Endodermal cell (in vitro differentiated cells): ENCODE data around the gene SRPX2. TPM values are rescaled to one million over a fixed set of nuclear protein-coding genes. Genes with fewer than 3 reads are reported as not detected.

Source experiments
- DNase-seq: peaks from one replicate; pipeline ENCODE4 v3.0.0-alpha.2; 2017
- H3K27ac ChIP-seq: 2 replicates; pipeline ENCODE4 v1.5.1; 2013; ENCODE audit warnings: mild to moderate bottlenecking, low read depth, low read length, moderate library complexity
- H3K27me3 ChIP-seq: 2 replicates; pipeline ENCODE4 v1.6.1; 2013; ENCODE audit warnings: mild to moderate bottlenecking, low read length, moderate library complexity; ENCODE audit not compliant: insufficient read depth, control insufficient read depth, poor library complexity, severe bottlenecking
- H3K36me3 ChIP-seq: 2 replicates; pipeline ENCODE4 v1.7.0; 2013; ENCODE audit warnings: mild to moderate bottlenecking, low read length, moderate library complexity; ENCODE audit not compliant: control insufficient read depth, insufficient read depth
- H3K4me1 ChIP-seq: one replicate; pipeline ENCODE4 v1.7.0; 2013; ENCODE audit warnings: low read length; ENCODE audit not compliant: control insufficient read depth, insufficient read depth
- H3K4me3 ChIP-seq: 2 replicates; pipeline ENCODE4 v1.5.1; 2013; ENCODE audit warnings: mild to moderate bottlenecking, low read length, moderate library complexity
- H3K9ac ChIP-seq: 2 replicates; pipeline ENCODE4 v1.6.1; 2013; ENCODE audit warnings: mild to moderate bottlenecking, low read length, moderate library complexity; ENCODE audit not compliant: poor library complexity, severe bottlenecking; ENCODE audit errors: extremely low read depth
- H3K9me3 ChIP-seq: 2 replicates; pipeline ENCODE4 v1.6.1; 2013; ENCODE audit warnings: mild to moderate bottlenecking, low read length, moderate library complexity; ENCODE audit not compliant: control insufficient read depth
- H3K27ac Mint-ChIP-seq: 2 replicates; pipeline ENCODE4 v1.8.0; 2020; ENCODE audit warnings: mixed read lengths
- H3K27me3 Mint-ChIP-seq: 2 replicates; pipeline ENCODE4 v1.8.0; 2021; ENCODE audit warnings: mild to moderate bottlenecking, mixed read lengths; ENCODE audit not compliant: insufficient read depth
- H3K36me3 Mint-ChIP-seq: 2 replicates; pipeline ENCODE4 v1.8.0; 2020; ENCODE audit warnings: low read depth, mixed read lengths
- H3K4me1 Mint-ChIP-seq: 2 replicates; pipeline ENCODE4 v1.8.0; 2020; ENCODE audit warnings: mixed read lengths
- H3K4me3 Mint-ChIP-seq: 2 replicates; pipeline ENCODE4 v1.8.0; 2020; ENCODE audit warnings: mild to moderate bottlenecking, moderate library complexity, mixed read lengths
- H3K9me3 Mint-ChIP-seq: 2 replicates; pipeline ENCODE4 v1.8.0; 2020; ENCODE audit warnings: mild to moderate bottlenecking, mixed read lengths
- WGBS, 2 experiments: methylation state at CpG; one replicate each; pipeline versions ENCODE4 v1.1.5 to v1.1.7; 2013; ENCODE audit warnings: missing lambda C conversion rate in 2 of 2, mixed read lengths in 1 of 2; ENCODE audit not compliant: insufficient coverage in 1 of 2, insufficient read length in 1 of 2; 5-methylcytosine and 5-hydroxymethylcytosine counted together
- total RNA-seq, 2 donors: library from RNA; stranded (reverse); fragmentation: NEBNext Ultra II Directional in 1 of 2; extraction: Animal tissue kit (Norgen Biotek cat#: 25700) in 1 of 2; gene quantifications; 2 replicates in 1 of 2; 3 replicates in 1 of 2; pipeline ENCODE4 v1.2.1, GENCODE V29; 2021
- TF ChIP-seq, protein P1 (sequence below): fragments of 200-600 bp; sonication (generic); conservative IDR thresholded peaks from 2 replicates; pipeline ENCODE4 v1.5.0; 2021; ENCODE audit warnings: antibody characterized with exemption, mild to moderate bottlenecking

SRPX2 gene
- total RNA-seq, 2 donors from 2014 or later: 0.44 TPM; not detected in 1

DNA sequence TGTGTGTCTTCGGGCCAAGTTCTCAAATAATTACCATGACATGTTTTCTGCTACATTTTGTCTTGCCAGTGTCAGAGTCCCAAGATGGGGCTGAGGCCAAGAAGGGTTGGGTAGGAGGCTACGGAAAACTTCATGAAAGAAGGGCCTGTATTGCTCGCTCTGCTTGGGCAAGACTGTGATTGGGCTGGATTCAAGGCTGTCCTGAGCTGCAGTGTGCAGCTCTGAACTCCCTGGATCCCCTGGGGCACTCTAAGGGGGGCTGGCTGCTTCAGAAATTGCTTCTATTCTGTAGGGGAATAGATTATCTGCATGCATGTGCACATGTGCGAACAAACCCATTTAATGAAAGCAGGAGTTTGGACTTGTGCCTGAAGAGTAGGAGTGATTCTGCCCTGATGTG lies 21.0 kb upstream of the SRPX2 start:
- H3K9ac ChIP-seq: no peak overlapping the region
- peaks cover 23% of the 10 kb centered on the region for H3K9me3 Mint-ChIP-seq
- H3K27ac ChIP-seq: no peak overlapping the region
- no peak overlapping the region for H3K4me3 Mint-ChIP-seq
- 80 to 87% methylated on average over 1 to 3 of the region's 4 CpGs for WGBS, 2 experiments
- H3K27me3 Mint-ChIP-seq: no peaks in the 10 kb centered on the region
- no peak overlapping the region for H3K4me3 ChIP-seq
- no peaks in the 10 kb centered on the region for H3K27me3 ChIP-seq
- H3K36me3 Mint-ChIP-seq: peaks cover 5% of the 10 kb centered on the region
- no peaks in the 10 kb centered on the region for H3K4me1 Mint-ChIP-seq
- H3K36me3 ChIP-seq: no peaks in the 10 kb centered on the region
- H3K4me1 ChIP-seq: no peaks in the 10 kb centered on the region
- TF ChIP-seq, protein P1, sequence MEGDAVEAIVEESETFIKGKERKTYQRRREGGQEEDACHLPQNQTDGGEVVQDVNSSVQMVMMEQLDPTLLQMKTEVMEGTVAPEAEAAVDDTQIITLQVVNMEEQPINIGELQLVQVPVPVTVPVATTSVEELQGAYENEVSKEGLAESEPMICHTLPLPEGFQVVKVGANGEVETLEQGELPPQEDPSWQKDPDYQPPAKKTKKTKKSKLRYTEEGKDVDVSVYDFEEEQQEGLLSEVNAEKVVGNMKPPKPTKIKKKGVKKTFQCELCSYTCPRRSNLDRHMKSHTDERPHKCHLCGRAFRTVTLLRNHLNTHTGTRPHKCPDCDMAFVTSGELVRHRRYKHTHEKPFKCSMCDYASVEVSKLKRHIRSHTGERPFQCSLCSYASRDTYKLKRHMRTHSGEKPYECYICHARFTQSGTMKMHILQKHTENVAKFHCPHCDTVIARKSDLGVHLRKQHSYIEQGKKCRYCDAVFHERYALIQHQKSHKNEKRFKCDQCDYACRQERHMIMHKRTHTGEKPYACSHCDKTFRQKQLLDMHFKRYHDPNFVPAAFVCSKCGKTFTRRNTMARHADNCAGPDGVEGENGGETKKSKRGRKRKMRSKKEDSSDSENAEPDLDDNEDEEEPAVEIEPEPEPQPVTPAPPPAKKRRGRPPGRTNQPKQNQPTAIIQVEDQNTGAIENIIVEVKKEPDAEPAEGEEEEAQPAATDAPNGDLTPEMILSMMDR: no peak
- H3K27ac Mint-ChIP-seq: no peak overlapping the region
- no peak for DNase-seq
- H3K9me3 ChIP-seq: no peaks in the 10 kb centered on the region

GRCh38 chrX:100625985-100626491 lies 18.0 kb upstream of the SRPX2 start:
- Mint-ChIP-seq H3K4me1 (no peaks in the 10 kb centered on the region), H3K27ac (no peak overlapping the region)

DNA sequence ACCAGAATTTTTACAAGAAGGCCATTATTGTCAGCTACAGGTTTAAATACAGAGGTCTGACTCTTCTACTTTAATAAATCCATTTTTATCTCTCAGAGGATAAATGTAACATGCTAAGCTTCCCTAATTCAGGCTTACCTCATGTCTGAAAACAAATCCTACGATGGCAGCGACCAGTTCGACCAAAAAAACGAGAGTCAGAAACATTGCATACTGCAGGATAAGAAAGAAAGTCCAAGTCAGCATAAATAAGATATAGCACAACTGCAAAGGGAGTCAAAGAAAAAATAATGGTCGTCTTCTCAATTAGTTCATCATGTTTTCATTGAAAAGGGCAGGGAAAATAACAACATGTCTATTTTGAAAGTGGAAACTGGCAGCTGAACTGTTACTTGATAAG lies 9.0 kb upstream of the SRPX2 start:
- TF ChIP-seq, protein P1: no peak
- no peaks in the 10 kb centered on the region for H3K27me3 ChIP-seq
- Mint-ChIP-seq H3K4me1 (peaks cover 14% of the 10 kb centered on the region), H3K9me3 (peaks cover 18% of the 10 kb centered on the region), H3K27me3 (no peaks in the 10 kb centered on the region), H3K4me3 (peak overlapping the region; percentile 83), H3K27ac (no peak overlapping the region), H3K36me3 (peaks cover 31% of the 10 kb centered on the region)
- H3K9ac ChIP-seq: no peak overlapping the region
- no peaks in the 10 kb centered on the region for H3K4me1 ChIP-seq
- peak overlapping the region; percentile 87 for H3K4me3 ChIP-seq
- WGBS, 2 experiments: 89 to 97% methylated on average over 5 of the region's 5 CpGs
- no peak for DNase-seq
- peaks cover 28% of the 10 kb centered on the region for H3K36me3 ChIP-seq
- no peaks in the 10 kb centered on the region for H3K9me3 ChIP-seq
- H3K27ac ChIP-seq: no peak overlapping the region

More at GRCh38 chrX:100625985-100626491, 18.0 kb upstream of the SRPX2 start:
- 60 to 96% methylated on average over 1 to 4 of the region's 5 CpGs for WGBS, 2 experiments
- Histone ChIP-seq H3K9ac (no peak overlapping the region), H3K27ac (no peak overlapping the region), H3K27me3 (no peaks in the 10 kb centered on the region), H3K4me3 (no peak overlapping the region), H3K9me3 (no peaks in the 10 kb centered on the region), H3K4me1 (no peaks in the 10 kb centered on the region), H3K36me3 (peaks cover 12% of the 10 kb centered on the region)
- no peak for DNase-seq
- no peak overlapping the region for H3K4me3 Mint-ChIP-seq
- TF ChIP-seq, protein P1: no peak
- H3K9me3 Mint-ChIP-seq: peaks cover 11% of the 10 kb centered on the region
- no peaks in the 10 kb centered on the region for H3K27me3 Mint-ChIP-seq
- H3K36me3 Mint-ChIP-seq: peaks cover 18% of the 10 kb centered on the region
